Nephron (organoid): ENCODE results near the gene TMPO.

Experiments used
- H3K27ac Mint-ChIP-seq, 3 experiments: 2 replicates each; pipeline ENCODE4 v1.8.0; 2020; ENCODE audit warnings: mixed read lengths in 3 of 3, mild to moderate bottlenecking in 2 of 3, moderate library complexity in 1 of 3
- H3K27me3 Mint-ChIP-seq: 2 replicates; pipeline ENCODE4 v1.8.0; 2021; ENCODE audit warnings: low read depth, mild to moderate bottlenecking, moderate library complexity, mixed read lengths
- H3K36me3 Mint-ChIP-seq: 2 replicates; pipeline ENCODE4 v1.8.0; 2020; ENCODE audit warnings: low read depth, mixed read lengths
- H3K4me1 Mint-ChIP-seq: 2 replicates; pipeline ENCODE4 v1.8.0; 2020; ENCODE audit warnings: mixed read lengths
- H3K4me3 Mint-ChIP-seq, 3 experiments: 2 replicates each; pipeline ENCODE4 v1.8.0; 2020; ENCODE audit warnings: mild to moderate bottlenecking in 3 of 3, mixed read lengths in 3 of 3, moderate library complexity in 2 of 3
- H3K9me3 Mint-ChIP-seq: 2 replicates; pipeline ENCODE4 v1.8.0; 2020; ENCODE audit warnings: mixed read lengths
- TF ChIP-seq, protein P1 (sequence below), 3 experiments: fragments of 200-600 bp; sonication (generic); IDR thresholded peaks; one replicate each; pipeline ENCODE4 v1.5.0; 2021; ENCODE audit warnings: antibody characterized with exemption in 3 of 3; ENCODE audit not compliant: unreplicated experiment in 3 of 3

TMPO gene, protein sequence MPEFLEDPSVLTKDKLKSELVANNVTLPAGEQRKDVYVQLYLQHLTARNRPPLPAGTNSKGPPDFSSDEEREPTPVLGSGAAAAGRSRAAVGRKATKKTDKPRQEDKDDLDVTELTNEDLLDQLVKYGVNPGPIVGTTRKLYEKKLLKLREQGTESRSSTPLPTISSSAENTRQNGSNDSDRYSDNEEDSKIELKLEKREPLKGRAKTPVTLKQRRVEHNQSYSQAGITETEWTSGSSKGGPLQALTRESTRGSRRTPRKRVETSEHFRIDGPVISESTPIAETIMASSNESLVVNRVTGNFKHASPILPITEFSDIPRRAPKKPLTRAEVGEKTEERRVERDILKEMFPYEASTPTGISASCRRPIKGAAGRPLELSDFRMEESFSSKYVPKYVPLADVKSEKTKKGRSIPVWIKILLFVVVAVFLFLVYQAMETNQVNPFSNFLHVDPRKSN

DNA sequence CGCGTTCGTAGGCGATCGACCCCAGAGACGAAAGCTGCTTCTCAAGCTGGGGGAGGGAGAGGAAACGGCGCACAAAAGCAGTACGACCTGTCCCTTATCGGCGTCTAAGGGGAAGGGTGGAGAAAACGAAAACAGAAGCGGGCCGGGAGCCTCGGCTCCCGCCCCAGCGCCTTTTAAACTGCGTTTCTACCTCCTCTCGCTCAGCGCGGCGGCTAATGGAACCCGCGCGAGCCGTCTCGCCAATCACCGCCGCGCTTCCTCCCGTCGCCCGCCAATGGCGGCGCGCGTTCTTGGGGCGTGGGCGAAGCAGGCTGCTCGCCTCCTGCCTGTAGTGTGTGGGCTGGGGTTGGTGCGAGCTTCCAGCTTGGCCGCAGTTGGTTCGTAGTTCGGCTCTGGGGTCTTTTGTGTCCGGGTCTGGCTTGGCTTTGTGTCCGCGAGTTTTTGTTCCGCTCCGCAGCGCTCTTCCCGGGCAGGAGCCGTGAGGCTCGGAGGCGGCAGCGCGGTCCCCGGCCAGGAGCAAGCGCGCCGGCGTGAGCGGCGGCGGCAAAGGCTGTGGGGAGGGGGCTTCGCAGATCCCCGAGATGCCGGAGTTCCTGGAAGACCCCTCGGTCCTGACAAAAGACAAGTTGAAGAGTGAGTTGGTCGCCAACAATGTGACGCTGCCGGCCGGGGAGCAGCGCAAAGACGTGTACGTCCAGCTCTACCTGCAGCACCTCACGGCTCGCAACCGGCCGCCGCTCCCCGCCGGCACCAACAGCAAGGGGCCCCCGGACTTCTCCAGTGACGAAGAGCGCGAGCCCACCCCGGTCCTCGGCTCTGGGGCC is at the start of gene TMPO:
Gene TMPO (plus strand): TSS at position 304 of the 824 bp plus-strand sequence. CDS start 278 bp downstream, at position 582.
- Mint-ChIP-seq H3K4me1 (peaks cover 28% of the 10 kb centered on the region), H3K27ac (peak within 1 kb of the TSS; percentile 100), H3K4me3 (peak within 1 kb of the TSS; percentile 99 to 100 (median 100)), H3K9me3 (no peaks in the 10 kb centered on the region), H3K36me3 (peaks cover 7% of the 10 kb centered on the region), H3K27me3 (no peaks in the 10 kb centered on the region)
- TF ChIP-seq, protein P1, sequence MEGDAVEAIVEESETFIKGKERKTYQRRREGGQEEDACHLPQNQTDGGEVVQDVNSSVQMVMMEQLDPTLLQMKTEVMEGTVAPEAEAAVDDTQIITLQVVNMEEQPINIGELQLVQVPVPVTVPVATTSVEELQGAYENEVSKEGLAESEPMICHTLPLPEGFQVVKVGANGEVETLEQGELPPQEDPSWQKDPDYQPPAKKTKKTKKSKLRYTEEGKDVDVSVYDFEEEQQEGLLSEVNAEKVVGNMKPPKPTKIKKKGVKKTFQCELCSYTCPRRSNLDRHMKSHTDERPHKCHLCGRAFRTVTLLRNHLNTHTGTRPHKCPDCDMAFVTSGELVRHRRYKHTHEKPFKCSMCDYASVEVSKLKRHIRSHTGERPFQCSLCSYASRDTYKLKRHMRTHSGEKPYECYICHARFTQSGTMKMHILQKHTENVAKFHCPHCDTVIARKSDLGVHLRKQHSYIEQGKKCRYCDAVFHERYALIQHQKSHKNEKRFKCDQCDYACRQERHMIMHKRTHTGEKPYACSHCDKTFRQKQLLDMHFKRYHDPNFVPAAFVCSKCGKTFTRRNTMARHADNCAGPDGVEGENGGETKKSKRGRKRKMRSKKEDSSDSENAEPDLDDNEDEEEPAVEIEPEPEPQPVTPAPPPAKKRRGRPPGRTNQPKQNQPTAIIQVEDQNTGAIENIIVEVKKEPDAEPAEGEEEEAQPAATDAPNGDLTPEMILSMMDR (IDR thresholded peaks at IDR 0.05; ENCODE audit: unreplicated experiment in 3 of 3): no peak

DNA sequence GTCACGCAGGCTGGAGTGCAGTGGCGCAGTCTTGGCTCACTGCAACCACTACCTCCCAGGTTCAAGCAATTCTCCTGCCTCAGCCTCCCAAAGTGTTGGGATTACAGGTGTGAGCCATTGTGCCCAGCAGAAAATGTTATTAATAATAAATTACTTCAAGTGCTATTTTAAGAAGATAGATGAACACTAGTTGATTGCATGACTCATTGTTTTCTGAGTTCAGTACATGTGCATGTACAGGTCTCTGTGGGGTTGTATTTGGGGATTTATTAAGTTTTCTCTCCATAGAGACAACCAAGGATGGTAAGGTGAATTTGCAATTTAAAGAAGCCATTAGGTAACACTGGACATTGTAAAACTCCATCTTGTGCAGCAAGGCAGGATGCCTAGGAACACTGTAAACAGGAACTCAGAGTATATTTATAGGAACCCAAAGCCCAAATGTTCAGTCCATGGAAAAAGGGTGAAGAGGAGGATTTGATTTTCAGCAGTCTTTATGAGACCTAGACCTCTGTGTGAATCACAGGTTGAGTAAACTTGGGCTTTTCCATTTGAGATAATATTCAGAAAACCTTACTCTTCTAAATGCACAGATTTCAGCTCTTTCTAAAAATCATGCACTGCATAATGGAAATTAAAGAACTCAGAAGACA is 49.3 kb upstream of the TMPO start:
- H3K27ac Mint-ChIP-seq: no peak overlapping the region
- H3K4me3 Mint-ChIP-seq: no peak overlapping the region
- no peaks in the 10 kb centered on the region for H3K4me1 Mint-ChIP-seq
- H3K27me3 Mint-ChIP-seq: no peaks in the 10 kb centered on the region
- H3K36me3 Mint-ChIP-seq: no peaks in the 10 kb centered on the region
- TF ChIP-seq, protein P1 (IDR thresholded peaks at IDR 0.05; ENCODE audit: unreplicated experiment in 3 of 3): no peak
- H3K9me3 Mint-ChIP-seq: no peaks in the 10 kb centered on the region

DNA sequence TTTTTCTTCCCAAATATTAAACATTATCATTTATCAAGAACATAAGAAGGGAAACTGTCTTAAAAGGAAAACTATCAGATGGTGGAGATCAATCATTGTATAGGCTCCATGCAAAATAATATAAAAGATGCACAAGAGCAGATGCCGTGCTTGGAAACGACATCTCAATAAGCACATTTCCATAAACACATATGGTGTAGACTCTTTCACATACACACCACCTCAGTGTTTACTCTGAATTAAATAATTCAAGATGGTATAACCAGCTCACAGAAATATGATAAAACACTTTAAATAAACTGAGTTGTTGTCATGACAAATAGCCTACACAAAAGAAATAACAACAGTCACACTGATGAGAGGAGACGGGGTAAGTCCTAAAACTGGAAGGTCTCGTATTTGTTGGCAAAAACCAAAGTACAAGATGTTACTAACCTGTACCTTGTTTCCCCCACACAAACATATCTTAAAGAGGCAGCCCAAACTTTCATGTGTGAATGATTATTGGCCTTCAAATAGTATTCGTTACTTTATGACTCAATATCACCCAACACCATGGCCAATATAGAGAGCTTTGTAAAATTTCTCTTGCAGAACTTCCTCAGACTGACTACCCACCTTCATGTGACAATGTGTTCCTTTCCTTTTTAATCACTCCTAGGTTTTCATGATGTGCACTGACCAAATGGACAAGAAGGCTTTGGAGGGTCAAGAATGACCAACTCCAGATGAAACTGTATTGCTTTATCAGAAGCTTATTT is 48.6 kb upstream of the TMPO start:
- TF ChIP-seq, protein P1 (IDR thresholded peaks at IDR 0.05; ENCODE audit: unreplicated experiment in 3 of 3): no peak
- H3K4me3 Mint-ChIP-seq: no peak overlapping the region
- H3K4me1 Mint-ChIP-seq: no peaks in the 10 kb centered on the region
- no peaks in the 10 kb centered on the region for H3K27me3 Mint-ChIP-seq
- no peaks in the 10 kb centered on the region for H3K36me3 Mint-ChIP-seq
- H3K9me3 Mint-ChIP-seq: no peaks in the 10 kb centered on the region
- H3K27ac Mint-ChIP-seq: no peak overlapping the region

DNA sequence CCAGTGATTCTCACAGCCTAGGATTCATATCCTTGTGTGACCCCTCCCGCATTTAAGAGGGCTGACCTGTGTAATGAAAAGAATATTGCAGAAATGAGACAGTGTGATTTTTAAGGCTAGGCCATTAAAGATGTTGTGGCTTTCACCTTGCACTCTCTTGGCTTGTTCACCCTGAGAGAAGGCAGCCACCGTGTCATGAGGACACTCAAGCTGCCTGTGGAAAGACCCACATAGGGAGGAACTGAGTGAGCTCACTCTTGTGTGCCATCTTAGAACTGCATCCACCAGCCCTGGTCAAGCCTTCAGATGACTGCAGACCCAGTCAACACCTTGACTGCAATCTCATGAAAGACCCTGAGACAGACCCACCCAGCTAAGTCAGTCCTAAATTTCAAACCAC is 46.3 kb upstream of the TMPO start:
- no peak overlapping the region for H3K4me3 Mint-ChIP-seq
- H3K27me3 Mint-ChIP-seq: no peaks in the 10 kb centered on the region
- no peaks in the 10 kb centered on the region for H3K9me3 Mint-ChIP-seq
- H3K4me1 Mint-ChIP-seq: no peaks in the 10 kb centered on the region
- TF ChIP-seq, protein P1 (IDR thresholded peaks at IDR 0.05; ENCODE audit: unreplicated experiment in 3 of 3): no peak
- no peak overlapping the region for H3K27ac Mint-ChIP-seq
- H3K36me3 Mint-ChIP-seq: no peaks in the 10 kb centered on the region

DNA sequence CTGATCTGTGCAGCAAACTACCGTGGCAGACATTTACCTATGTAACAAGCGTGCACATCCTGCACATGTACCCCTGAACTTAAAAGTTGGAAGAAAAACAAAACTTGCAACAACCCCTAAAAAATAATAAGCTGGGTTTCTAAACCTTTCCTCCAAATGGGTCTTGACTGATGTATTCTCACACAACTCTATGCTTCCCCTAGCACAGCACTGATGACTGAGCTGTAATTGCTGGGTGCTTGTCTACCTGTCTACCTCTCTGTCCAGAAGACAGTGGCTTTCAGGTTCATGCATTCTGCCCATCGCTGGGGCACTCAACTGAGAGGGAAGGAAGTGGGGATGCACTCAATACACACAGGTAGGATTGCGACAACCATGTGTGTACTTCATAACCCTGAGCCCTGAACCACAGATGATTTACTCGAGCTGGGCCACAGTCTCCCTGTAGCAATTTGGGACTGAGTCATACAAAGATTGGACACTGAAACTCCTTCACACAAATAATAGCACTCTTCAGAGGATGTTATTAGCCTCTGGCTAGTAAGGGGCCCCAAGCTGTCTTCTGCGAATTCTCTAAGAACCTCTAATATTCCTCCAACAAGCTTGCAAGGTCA is 44.8 kb upstream of the TMPO start:
- Mint-ChIP-seq H3K27me3 (no peaks in the 10 kb centered on the region), H3K4me1 (peaks cover 8% of the 10 kb centered on the region), H3K27ac (no peak overlapping the region), H3K36me3 (no peaks in the 10 kb centered on the region), H3K9me3 (no peaks in the 10 kb centered on the region), H3K4me3 (no peak overlapping the region)
- TF ChIP-seq, protein P1 (IDR thresholded peaks at IDR 0.05; ENCODE audit: unreplicated experiment in 3 of 3): no peak
